HFF-Myc (cell line): ENCODE results near the gene PRG2.
"Not testable (repeated sequence)": the region's sequence is repeated elsewhere in the genome, so short reads cannot be mapped to it uniquely, and the experiment has no call there.

Source experiments
- DNase-seq: peaks from one replicate; pipeline ENCODE4 v3.0.0-alpha.2; 2011; ENCODE audit warnings: low read depth; ENCODE audit errors: extremely low read depth
- H3K4me3 ChIP-seq: replicated peaks from 2 replicates; pipeline ENCODE4 v1.5.1; 2011; ENCODE audit warnings: low read depth, mild to moderate bottlenecking, control low read depth, low read length
- CTCF ChIP-seq: IDR thresholded peaks from 2 replicates; pipeline ENCODE4 v1.5.1; 2012; ENCODE audit warnings: mild to moderate bottlenecking, low read depth, low read length, control low read depth; ENCODE audit errors: missing control alignments

PRG2 gene

GRCh38 chr11:57405271-57405860 lies 14.9 kb upstream of the PRG2 start:
- H3K4me3 ChIP-seq, result no peak overlapping the region
- no peak for DNase-seq
- TF ChIP-seq CTCF, result no peak

GRCh38 chr11:57403802-57404147 lies 13.3 kb upstream of the PRG2 start:
- TF ChIP-seq CTCF, result no peak
- no peak for DNase-seq
- H3K4me3 ChIP-seq, result no peak overlapping the region

- not testable (repeated sequence) for DNase-seq, H3K4me3 ChIP-seq
Observed at GRCh38 chr11:57403003-57403801, 12.8 kb upstream of the PRG2 start.

GRCh38 chr11:57402188-57403002 lies 11.9 kb upstream of the PRG2 start:
- no peak for DNase-seq

GRCh38 chr11:57399972-57400578 lies 9.6 kb upstream of the PRG2 start:
- no peak for TF ChIP-seq CTCF
- no peak for DNase-seq
- no peak overlapping the region for H3K4me3 ChIP-seq

More at GRCh38 chr11:57402188-57403002, 11.9 kb upstream of the PRG2 start:
- no peak overlapping the region for H3K4me3 ChIP-seq
- TF ChIP-seq CTCF, result no peak

GRCh38 chr11:57399221-57399620 lies 8.8 kb upstream of the PRG2 start:
- DNase-seq, result no peak
- H3K4me3 ChIP-seq, result no peak overlapping the region
- TF ChIP-seq CTCF, result no peak
